PFSK-1 (cell line): ENCODE measurements around the gene OTUD4.

Source experiments
- FOXP2 ChIP-seq: optimal IDR thresholded peaks from 2 replicates; pipeline ENCODE3; 2011; ENCODE audit warnings: borderline replicate concordance, control low read depth, inconsistent platforms; ENCODE audit not compliant: insufficient read depth; ENCODE audit errors: extremely low read length, extremely low read depth
- POLR2AphosphoS5 ChIP-seq: IDR thresholded peaks from 2 replicates; pipeline ENCODE4 v1.6.1; 2012; ENCODE audit warnings: low read depth, mild to moderate bottlenecking, control low read depth, low read length, moderate library complexity
- REST ChIP-seq, 2 experiments: IDR thresholded peaks; 2 replicates each; pipeline versions ENCODE4 v1.6.1 to v1.8.0; 2011 to 2012; ENCODE audit warnings: low read depth in 2 of 2, low read length in 2 of 2, control low read depth in 1 of 2, inconsistent platforms in 1 of 2, mild to moderate bottlenecking in 1 of 2, moderate library complexity in 1 of 2; ENCODE audit not compliant: insufficient read depth in 1 of 2
- SIN3A ChIP-seq: IDR thresholded peaks from 2 replicates; pipeline ENCODE4 v1.6.1; 2012; ENCODE audit warnings: mild to moderate bottlenecking, low read length, moderate library complexity, borderline replicate concordance; ENCODE audit not compliant: insufficient read depth
- TAF1 ChIP-seq: IDR thresholded peaks from 2 replicates; pipeline ENCODE4 v1.6.1; 2012; ENCODE audit warnings: low read length, control low read depth, borderline replicate concordance; ENCODE audit not compliant: insufficient read depth

The OTUD4 gene

GRCh38 chr4:145182222-145182621 lies 1.8 kb upstream of the OTUD4 start:
- no peak for TF ChIP-seq FOXP2

- TF ChIP-seq SIN3A: no peak
- no peak for TF ChIP-seq FOXP2
- TF ChIP-seq POLR2AphosphoS5: no peak
- TF ChIP-seq REST (IDR thresholded peaks at IDR 0.05; ENCODE audit: insufficient read depth in 1 of 2, low read depth in 2 of 2, low read length in 2 of 2): no peak
- TF ChIP-seq TAF1: no peak
These were observed 707 bp upstream of the OTUD4 start for GRCh38 chr4:145181091-145181501.

- TF ChIP-seq REST (IDR thresholded peaks at IDR 0.05; ENCODE audit: insufficient read depth in 1 of 2, low read depth in 2 of 2, low read length in 2 of 2) (no peak), SIN3A (0 out of 2 replicates have a peak, but pooled peaks have one; percentile 12)
These were observed 1.0 kb downstream of the OTUD4 start for GRCh38 chr4:145179281-145179860.

GRCh38 chr4:145178740-145179280 lies 1.6 kb downstream of the OTUD4 start:
- TF ChIP-seq REST (IDR thresholded peaks at IDR 0.05; ENCODE audit: insufficient read depth in 1 of 2, low read depth in 2 of 2, low read length in 2 of 2) (no peak), POLR2AphosphoS5 (no peak), TAF1 (no peak), FOXP2 (no peak), SIN3A (no peak)

- TF ChIP-seq POLR2AphosphoS5: no peak
- TF ChIP-seq TAF1: no peak
- TF ChIP-seq REST (IDR thresholded peaks at IDR 0.05; ENCODE audit: insufficient read depth in 1 of 2, low read depth in 2 of 2, low read length in 2 of 2): no peak
- no peak for TF ChIP-seq SIN3A
- no peak for TF ChIP-seq FOXP2
These were observed 2.4 kb downstream of the OTUD4 start for GRCh38 chr4:145177906-145178538.
